ENCODE measurements around the gene GNB5. TPM values are rescaled to one million over a fixed set of nuclear protein-coding genes. Genes with fewer than 3 reads are reported as not detected.

GNB5 gene
- total RNA-seq, 1 experiment from 2014 or later, result 23.7 TPM

- no peaks in the 10 kb centered on the region for H3K27me3 ChIP-seq (ENCODE audit: low read length)
- no peak for DNase-seq
- H3K36me3 ChIP-seq (ENCODE audit: insufficient read depth, low read length), result peaks cover 7% of the 10 kb centered on the region; the same call in 1 of the 2 replicates
- no peaks in the 10 kb centered on the region for H3K79me2 ChIP-seq (ENCODE audit: low read length)
- H2AFZ ChIP-seq (ENCODE audit: low read length), result no peak overlapping the region
- H3K4me2 ChIP-seq (ENCODE audit: low read depth, low read length, poor library complexity, severe bottlenecking), result no peak overlapping the region
- H3K9me3 ChIP-seq (ENCODE audit: low read length), result no peaks in the 10 kb centered on the region
- H3K27ac ChIP-seq (ENCODE audit: low read length), result no peak overlapping the region
- H4K20me1 ChIP-seq (ENCODE audit: insufficient read depth, low read depth, low read length), result no peaks in the 10 kb centered on the region
- no peaks in the 10 kb centered on the region for H3K9me2 ChIP-seq (replicated peaks; ENCODE audit: insufficient read depth, low read length)
- no peak overlapping the region for H3K4me3 ChIP-seq (ENCODE audit: low read length)
- no peak overlapping the region for H3K9ac ChIP-seq (ENCODE audit: low read length)
- no peaks in the 10 kb centered on the region for H3K4me1 ChIP-seq (ENCODE audit: low read length)
Measured at GRCh38 chr15:52067545-52067926, 123.7 kb downstream of the GNB5 start.

DNA sequence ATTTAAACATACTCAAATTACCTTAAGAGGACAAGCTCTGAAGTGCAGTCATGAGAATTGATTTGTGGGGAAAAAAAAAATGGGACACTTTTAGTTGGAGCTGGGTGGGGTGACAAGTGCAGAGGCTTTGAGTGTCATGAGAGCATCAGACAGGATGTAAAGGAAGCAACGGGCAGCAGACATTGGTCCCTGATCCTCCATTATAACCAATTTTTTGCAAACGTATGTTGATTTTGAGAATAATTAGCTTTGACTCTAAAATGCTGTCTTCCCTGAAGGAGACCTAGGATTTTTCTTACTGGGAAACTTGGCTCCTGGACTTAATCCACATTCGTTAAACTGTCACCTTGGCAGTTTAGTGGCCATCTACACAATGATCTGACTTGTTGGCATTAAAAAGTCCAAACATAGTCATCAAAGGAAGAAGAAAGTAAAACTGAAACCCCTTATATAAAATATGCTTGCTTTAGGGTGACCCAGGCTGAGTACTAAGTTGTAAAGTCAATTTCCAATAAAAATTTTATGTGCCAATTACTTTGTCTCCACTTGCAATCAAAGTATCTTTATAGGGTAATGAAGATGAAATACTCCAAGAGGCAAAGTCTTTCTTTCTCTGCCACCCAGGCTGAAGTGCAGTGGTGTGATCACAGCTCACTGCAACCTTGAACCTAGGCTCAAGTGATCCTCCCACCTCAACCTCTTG, 124.2 kb downstream of the GNB5 start:
- Histone ChIP-seq H4K20me1 (ENCODE audit: insufficient read depth, low read depth, low read length) (no peaks in the 10 kb centered on the region), H2AFZ (ENCODE audit: low read length) (no peak overlapping the region), H3K4me1 (ENCODE audit: low read length) (no peaks in the 10 kb centered on the region), H3K9ac (ENCODE audit: low read length) (no peak overlapping the region), H3K4me2 (ENCODE audit: low read depth, low read length, poor library complexity, severe bottlenecking) (no peak overlapping the region), H3K9me3 (ENCODE audit: low read length) (no peaks in the 10 kb centered on the region), H3K27ac (ENCODE audit: low read length) (no peak overlapping the region), H3K4me3 (ENCODE audit: low read length) (no peak overlapping the region), H3K79me2 (ENCODE audit: low read length) (no peaks in the 10 kb centered on the region), H3K9me2 (replicated peaks; ENCODE audit: insufficient read depth, low read length) (no peaks in the 10 kb centered on the region), H3K27me3 (ENCODE audit: low read length) (no peaks in the 10 kb centered on the region), H3K36me3 (ENCODE audit: insufficient read depth, low read length) (peaks cover 7% of the 10 kb centered on the region; the same call in 1 of the 2 replicates)
- no peak for DNase-seq

Small RNA genes within 50 kb of the gene (small RNA-seq; reads per million reads assigned to genes)
- not detected for gene RF00019

Other genes with a start within 250 kb of the GNB5 start
- 16.9 and 32.3 TPM in 2 replicates for gene LEO1, start 219.6 kb downstream of the GNB5 start, total RNA-seq (2014; rRNA removed; shearing (Covaris generic); ENCODE audit: low replicate concordance)
- 12.8 and 24.7 TPM in 2 replicates for gene MAPK6, start 172.2 kb downstream of the GNB5 start, total RNA-seq (2014; rRNA removed; shearing (Covaris generic); ENCODE audit: low replicate concordance)
- not detected in 2 replicates for gene BCL2L10, start 78.6 kb downstream of the GNB5 start, total RNA-seq (2014; rRNA removed; shearing (Covaris generic); ENCODE audit: low replicate concordance)
- 0.22 and 0.58 TPM in 2 replicates for gene MYO5C, start 104.4 kb upstream of the GNB5 start, total RNA-seq (2014; rRNA removed; shearing (Covaris generic); ENCODE audit: low replicate concordance)

Measured in Karpas-422 (cell line).